ENCODE data around the gene MYO10. TPM values are rescaled to one million over a fixed set of nuclear protein-coding genes. Genes with fewer than 3 reads are reported as not detected.
A peak's percentile ranks its signal among the peaks of the same experiment; 100 is the strongest.
"Not testable (repeated sequence)": the region's sequence is repeated elsewhere in the genome, so short reads cannot be mapped to it uniquely, and the experiment has no call there.

Gene MYO10
- total RNA-seq, 1 donor from 2014 or later = 0.26 TPM

DNA sequence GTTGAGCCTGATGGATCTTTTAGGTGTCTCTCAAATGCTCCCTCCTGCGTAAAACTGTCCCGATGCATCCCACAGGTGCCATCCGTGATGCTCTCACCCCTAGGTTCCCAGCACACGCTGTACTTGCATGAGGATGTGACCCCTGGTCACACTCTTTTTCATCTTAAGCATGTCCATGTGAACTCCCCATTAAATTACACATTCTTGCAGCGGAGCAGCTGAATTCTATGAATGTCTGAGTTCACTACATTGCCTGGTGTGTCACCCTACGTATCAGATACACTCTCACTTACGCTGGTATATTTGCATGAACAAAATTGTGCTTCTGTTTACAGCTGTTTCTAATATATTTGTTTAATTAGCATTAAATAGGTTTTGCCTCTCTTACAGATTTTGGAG lies 214.0 kb downstream of the MYO10 start:
- Mint-ChIP-seq H3K27ac (no peak overlapping the region), H3K4me3 (no peak overlapping the region), H3K4me1 (peaks cover 6% of the 10 kb centered on the region), H3K9me3 (no peaks in the 10 kb centered on the region), H3K27me3 (no peaks in the 10 kb centered on the region), H3K36me3 (ENCODE audit: low read depth) (no peaks in the 10 kb centered on the region)
- DNase-seq = no peak
- intact Hi-C loops (cut with micrococcal nuclease) = no loop called here

DNA sequence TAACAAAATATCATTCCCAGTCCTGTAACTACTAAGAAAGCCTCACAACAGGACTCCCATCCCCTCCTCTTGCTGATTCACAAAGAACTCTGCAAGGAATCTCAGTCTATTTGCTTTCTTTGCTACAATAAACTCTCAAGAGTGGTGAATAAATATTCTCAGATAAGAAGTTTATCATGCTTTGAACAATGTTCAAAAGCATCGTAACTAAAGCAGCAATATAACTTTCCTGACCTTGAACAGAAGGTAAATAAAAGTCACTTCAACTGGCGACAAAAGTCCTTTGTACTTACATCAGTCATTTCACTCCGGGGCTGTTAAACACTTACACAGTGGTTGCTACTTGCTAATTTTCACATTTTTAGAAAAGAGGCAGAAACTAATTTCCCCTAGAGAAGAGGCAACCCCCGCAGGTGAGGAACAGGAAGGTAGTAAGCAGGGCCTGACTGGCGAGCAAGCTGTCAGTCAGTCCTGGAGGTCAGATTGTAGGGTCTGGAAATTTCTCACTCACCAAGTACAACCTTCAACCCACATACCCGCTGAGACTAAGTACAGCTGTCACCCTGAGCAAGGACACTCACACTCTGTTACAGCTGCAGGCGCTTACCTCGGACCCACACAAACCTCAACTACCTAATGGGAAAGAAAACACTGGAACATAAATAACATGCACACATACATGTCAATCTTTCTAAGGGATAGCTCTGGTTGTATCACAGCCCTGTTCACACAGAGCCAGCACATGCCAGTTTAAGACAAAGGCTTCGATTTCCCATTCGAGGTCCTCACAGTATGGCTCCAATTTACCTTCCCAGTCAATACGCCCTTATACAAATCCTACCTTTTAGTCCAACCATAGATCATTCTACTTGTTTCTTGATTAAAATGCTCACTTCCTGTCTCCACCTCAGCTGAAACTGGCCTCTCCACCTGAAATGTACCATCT lies 214.7 kb downstream of the MYO10 start:
- no peaks in the 10 kb centered on the region for H3K9me3 Mint-ChIP-seq

DNA sequence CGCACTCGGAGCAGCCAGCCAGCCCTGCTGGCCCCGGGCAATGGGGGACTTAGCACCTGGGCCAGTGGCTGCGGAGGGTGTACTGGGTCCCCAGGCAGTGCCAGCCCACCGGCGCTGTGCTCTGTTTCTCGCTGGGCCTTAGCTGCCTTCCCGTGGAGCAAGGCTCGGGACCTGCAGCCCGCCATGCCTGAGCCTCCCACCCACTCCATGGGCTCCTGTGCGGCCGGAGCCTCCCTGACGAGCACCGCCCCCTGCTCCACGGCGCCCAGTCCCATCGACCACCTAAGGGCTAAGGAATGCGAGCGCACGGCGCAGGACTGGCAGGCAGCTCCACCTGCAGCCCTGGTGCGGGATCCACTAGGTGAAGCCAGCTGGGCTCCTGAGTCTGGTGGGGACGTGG lies 218.1 kb downstream of the MYO10 start:
- H3K9me3 Mint-ChIP-seq; DNase-seq; H3K4me3 Mint-ChIP-seq; intact Hi-C loops (cut with micrococcal nuclease); H3K27me3 Mint-ChIP-seq; H3K27ac Mint-ChIP-seq; H3K4me1 Mint-ChIP-seq; H3K36me3 Mint-ChIP-seq (ENCODE audit: low read depth): not testable (repeated sequence)

More for the DNA sequence above, 214.7 kb downstream of the MYO10 start:
- intact Hi-C loops (cut with micrococcal nuclease) = no loop called here
- no peak for DNase-seq
- no peaks in the 10 kb centered on the region for H3K27me3 Mint-ChIP-seq
- peaks cover 2% of the 10 kb centered on the region for H3K4me1 Mint-ChIP-seq
- H3K4me3 Mint-ChIP-seq = no peak overlapping the region
- no peaks in the 10 kb centered on the region for H3K36me3 Mint-ChIP-seq (ENCODE audit: low read depth)
- H3K27ac Mint-ChIP-seq = no peak overlapping the region

DNA sequence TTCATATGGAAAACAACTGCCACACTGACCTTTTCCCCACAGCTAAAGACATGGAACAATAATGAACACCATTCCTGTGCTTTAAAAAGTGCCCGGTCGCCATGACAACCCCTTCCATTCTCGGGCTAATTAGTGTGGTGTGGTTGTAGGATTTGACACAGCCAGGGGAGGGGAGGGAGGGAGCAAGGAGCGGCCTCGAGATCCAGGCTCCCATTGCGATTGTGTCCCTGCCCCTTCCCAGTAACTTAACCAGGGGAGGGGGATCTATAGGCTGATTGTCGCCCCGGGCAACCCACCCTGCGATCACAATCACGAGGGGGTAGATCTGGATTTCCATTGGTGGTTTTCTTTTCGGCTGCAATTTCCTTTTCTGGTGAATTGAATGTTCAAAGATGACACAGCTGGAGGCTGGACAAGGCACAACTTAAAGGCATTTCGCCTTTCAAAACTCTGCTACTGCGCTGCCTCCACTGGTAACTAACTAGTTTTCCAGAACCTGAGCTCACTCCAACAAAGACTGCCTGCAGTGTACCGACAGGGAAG lies 222.6 kb downstream of the MYO10 start:
- Mint-ChIP-seq H3K9me3 (no peaks in the 10 kb centered on the region), H3K27ac (no peak overlapping the region), H3K4me1 (peaks cover 3% of the 10 kb centered on the region), H3K4me3 (peak overlapping the region; percentile 30), H3K36me3 (ENCODE audit: low read depth) (no peaks in the 10 kb centered on the region), H3K27me3 (peaks cover 12% of the 10 kb centered on the region)
- no peak for DNase-seq
- intact Hi-C loops (cut with micrococcal nuclease) = no loop called here

DNA sequence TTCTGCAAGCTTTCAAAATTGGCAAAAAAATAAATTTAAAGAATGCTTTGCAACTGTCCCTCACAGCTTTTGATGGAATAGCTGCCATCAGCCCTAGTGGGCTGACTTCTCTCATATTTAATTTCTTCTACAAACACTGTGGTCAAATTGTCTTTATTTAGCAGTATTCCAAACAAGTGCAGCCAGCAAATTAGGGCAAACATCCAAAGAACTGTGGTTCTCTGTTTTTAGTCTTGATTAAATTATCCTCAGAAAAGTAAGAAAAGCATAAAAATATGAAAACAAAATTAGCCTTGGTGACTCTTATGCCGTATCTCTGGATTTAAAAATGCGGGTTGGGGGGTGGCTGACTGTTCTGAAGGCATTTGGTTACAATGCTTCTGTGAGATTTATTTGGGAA lies 223.5 kb downstream of the MYO10 start:
- Mint-ChIP-seq H3K27me3 (peaks cover 12% of the 10 kb centered on the region), H3K27ac (no peak overlapping the region), H3K4me1 (peaks cover 3% of the 10 kb centered on the region), H3K36me3 (ENCODE audit: low read depth) (no peaks in the 10 kb centered on the region), H3K9me3 (no peaks in the 10 kb centered on the region), H3K4me3 (no peak overlapping the region)
- no peak for DNase-seq
- intact Hi-C loops (cut with micrococcal nuclease) = no loop called here

DNA sequence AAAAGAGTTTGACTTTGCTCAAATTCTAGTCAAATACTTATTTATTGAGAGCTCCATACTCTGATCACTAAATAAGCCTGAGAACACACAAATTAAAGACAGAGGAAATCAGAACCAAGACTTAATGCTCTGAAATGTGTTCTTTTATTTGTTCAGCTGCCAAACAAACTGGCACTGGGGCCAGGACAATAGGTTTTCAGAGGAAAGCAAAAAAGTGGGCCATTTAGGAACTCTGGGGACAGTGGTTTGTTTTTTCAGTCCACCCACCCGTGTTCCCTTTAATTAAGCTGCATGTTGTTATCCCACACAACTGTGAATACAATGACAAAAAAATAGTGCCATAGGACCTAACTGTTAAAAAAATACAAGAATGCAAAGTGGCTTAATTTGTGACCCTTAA lies 223.9 kb downstream of the MYO10 start:
- H3K4me1 Mint-ChIP-seq = peaks cover 3% of the 10 kb centered on the region
- intact Hi-C loops (cut with micrococcal nuclease) = no loop called here
- no peak for DNase-seq
- no peak overlapping the region for H3K4me3 Mint-ChIP-seq
- H3K27ac Mint-ChIP-seq = no peak overlapping the region
- H3K9me3 Mint-ChIP-seq = no peaks in the 10 kb centered on the region
- H3K36me3 Mint-ChIP-seq (ENCODE audit: low read depth) = no peaks in the 10 kb centered on the region
- peaks cover 12% of the 10 kb centered on the region for H3K27me3 Mint-ChIP-seq

DNA sequence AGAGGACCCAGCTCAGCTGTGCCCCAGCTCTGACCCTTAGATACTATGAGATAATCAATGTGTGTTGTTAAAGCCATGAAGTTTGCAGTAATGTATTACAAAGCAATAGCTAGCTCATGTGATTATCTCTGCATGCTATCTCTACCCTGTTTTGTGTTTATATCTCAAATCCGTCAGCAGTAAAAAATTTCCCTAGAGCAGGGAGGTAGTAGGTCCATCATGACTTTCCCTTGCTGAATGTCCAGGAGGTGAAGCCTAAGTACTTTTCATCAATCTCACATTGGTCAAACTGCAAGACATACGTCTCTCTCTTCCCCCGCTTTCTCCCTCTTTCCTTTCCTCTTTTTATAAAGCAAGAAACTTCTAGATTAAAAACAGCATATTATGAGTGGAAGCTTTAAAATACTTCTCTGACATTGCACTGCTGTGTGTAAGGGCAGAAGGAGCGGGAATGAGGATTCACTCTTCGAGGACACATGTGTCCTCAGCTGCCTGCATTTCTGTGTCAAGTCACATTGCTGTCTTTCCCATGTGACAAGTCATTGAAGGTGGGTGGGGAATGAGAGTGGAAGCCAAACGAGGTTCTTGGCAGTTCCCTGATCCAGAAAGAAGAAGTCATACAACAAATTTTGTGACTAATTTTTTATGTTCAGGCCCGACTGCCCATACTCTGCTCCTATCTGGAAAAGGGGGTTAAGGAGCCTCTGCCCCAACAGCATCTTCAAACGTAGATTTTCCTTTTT lies 226.2 kb downstream of the MYO10 start:
- no peaks in the 10 kb centered on the region for H3K36me3 Mint-ChIP-seq (ENCODE audit: low read depth)
- H3K4me1 Mint-ChIP-seq = peaks cover 3% of the 10 kb centered on the region
- H3K4me3 Mint-ChIP-seq = no peak overlapping the region
- H3K27me3 Mint-ChIP-seq = peaks cover 12% of the 10 kb centered on the region
- H3K9me3 Mint-ChIP-seq = no peaks in the 10 kb centered on the region
- intact Hi-C loops (cut with micrococcal nuclease) = no loop called here
- no peak overlapping the region for H3K27ac Mint-ChIP-seq
- no peak for DNase-seq

DNA sequence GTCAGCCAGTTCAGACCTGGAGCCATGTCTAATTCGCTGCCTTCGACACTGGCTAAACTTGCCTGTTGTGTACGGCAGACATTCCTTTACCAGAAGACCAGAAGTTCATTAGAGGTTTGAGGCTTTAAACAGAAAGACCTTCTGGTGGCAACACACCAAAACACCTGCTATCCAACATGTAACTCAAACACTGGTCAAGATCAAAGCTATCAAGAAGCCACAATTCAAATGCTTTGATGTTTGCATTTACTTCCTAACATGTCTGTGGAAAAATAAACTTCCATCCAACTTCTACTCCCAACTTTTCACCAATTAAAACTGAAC lies 228.3 kb downstream of the MYO10 start:
- H3K36me3 Mint-ChIP-seq (ENCODE audit: low read depth) = no peaks in the 10 kb centered on the region
- DNase-seq = no peak
- intact Hi-C loops (cut with micrococcal nuclease) = no loop called here
- no peak overlapping the region for H3K27ac Mint-ChIP-seq
- H3K4me1 Mint-ChIP-seq = no peaks in the 10 kb centered on the region
- H3K9me3 Mint-ChIP-seq = no peaks in the 10 kb centered on the region
- peaks cover under 1% of the 10 kb centered on the region for H3K27me3 Mint-ChIP-seq
- no peak overlapping the region for H3K4me3 Mint-ChIP-seq

DNA sequence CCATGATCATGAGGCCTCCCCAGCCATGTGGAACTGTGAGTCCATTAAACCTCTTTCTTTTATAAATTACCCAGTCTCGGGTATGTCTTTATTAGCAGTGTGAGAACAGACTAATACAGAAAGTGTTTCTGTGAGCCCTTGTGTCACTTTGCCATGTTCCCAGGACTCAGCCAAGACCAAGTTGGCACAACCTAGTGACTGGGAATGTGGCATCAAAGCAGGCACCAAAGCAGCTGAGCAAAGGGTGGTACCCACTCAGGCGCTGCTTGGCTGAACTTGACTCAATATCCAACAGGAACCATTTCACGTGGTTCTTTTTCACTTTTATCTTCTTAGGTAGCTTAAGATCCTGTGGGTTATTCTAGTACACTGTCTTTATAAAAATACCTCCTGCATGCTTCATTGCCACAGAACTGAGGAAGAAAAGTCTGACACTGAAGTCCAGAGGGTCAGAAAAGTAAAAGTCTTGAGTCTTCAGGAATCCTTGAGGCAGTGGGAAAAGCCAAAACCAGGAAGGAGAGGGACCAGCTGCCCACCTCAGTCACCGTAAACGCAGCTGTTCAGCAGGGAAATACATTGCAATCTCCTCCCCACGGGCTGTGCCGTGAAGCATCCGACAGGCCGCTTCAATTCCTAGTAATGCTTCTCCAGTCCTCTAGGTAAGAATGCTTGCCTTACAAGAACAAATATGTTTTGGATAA lies 228.8 kb downstream of the MYO10 start:
- H3K27ac Mint-ChIP-seq = no peak overlapping the region

DNA sequence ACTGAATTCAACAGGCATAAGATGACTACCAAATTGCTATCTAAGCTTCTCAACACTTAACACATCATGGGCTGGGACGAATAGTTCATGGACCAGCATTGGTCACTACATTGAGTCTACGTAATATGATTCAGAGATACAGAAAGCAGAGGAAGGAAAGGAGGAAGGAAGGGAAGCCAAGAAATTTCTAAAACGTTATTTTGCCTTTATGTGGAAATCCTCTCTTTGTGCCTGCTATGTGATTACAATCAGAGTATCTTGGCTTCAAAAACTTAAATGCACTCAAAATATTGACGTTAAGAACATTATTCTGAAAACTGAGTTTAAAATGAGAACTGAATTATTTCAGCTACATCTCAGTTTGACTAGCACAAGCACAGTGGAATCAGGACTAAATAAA lies 231.1 kb downstream of the MYO10 start:
- H3K27ac Mint-ChIP-seq = no peak overlapping the region

More for the DNA sequence above, 228.8 kb downstream of the MYO10 start:
- H3K27me3 Mint-ChIP-seq = no peaks in the 10 kb centered on the region
- no peak overlapping the region for H3K4me3 Mint-ChIP-seq
- no peaks in the 10 kb centered on the region for H3K4me1 Mint-ChIP-seq
- no peak for DNase-seq
- intact Hi-C loops (cut with micrococcal nuclease) = no loop called here
- no peaks in the 10 kb centered on the region for H3K9me3 Mint-ChIP-seq
- no peaks in the 10 kb centered on the region for H3K36me3 Mint-ChIP-seq (ENCODE audit: low read depth)

DNA sequence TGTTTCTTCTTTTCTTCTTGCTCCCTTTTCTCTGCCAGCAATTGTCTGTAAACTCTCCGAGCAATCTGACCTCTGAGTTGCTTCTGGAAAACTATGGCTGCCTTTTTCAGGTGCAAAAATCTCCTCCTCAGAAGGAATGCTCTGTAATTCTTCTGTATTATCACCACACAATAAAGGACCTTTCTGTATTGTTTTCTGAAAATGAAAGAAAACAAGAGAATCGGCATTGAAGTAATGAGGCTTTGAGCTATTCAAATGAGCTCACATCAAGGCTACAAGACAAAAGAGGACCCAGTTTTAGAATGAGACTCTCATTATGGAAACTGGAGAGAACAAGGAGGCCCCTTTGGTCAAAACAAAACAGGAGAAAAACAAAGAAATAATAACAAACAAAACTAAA lies 233.1 kb downstream of the MYO10 start:
- no peak for DNase-seq
- Mint-ChIP-seq H3K4me3 (no peak overlapping the region), H3K9me3 (no peaks in the 10 kb centered on the region), H3K4me1 (no peaks in the 10 kb centered on the region), H3K27ac (no peak overlapping the region), H3K36me3 (ENCODE audit: low read depth) (no peaks in the 10 kb centered on the region), H3K27me3 (no peaks in the 10 kb centered on the region)
- intact Hi-C loops (cut with micrococcal nuclease) = no loop called here

More for the DNA sequence above, 231.1 kb downstream of the MYO10 start:
- DNase-seq = no peak
- Mint-ChIP-seq H3K9me3 (no peaks in the 10 kb centered on the region), H3K4me3 (no peak overlapping the region), H3K36me3 (ENCODE audit: low read depth) (no peaks in the 10 kb centered on the region), H3K4me1 (no peaks in the 10 kb centered on the region), H3K27me3 (no peaks in the 10 kb centered on the region)
- intact Hi-C loops (cut with micrococcal nuclease) = no loop called here

DNA sequence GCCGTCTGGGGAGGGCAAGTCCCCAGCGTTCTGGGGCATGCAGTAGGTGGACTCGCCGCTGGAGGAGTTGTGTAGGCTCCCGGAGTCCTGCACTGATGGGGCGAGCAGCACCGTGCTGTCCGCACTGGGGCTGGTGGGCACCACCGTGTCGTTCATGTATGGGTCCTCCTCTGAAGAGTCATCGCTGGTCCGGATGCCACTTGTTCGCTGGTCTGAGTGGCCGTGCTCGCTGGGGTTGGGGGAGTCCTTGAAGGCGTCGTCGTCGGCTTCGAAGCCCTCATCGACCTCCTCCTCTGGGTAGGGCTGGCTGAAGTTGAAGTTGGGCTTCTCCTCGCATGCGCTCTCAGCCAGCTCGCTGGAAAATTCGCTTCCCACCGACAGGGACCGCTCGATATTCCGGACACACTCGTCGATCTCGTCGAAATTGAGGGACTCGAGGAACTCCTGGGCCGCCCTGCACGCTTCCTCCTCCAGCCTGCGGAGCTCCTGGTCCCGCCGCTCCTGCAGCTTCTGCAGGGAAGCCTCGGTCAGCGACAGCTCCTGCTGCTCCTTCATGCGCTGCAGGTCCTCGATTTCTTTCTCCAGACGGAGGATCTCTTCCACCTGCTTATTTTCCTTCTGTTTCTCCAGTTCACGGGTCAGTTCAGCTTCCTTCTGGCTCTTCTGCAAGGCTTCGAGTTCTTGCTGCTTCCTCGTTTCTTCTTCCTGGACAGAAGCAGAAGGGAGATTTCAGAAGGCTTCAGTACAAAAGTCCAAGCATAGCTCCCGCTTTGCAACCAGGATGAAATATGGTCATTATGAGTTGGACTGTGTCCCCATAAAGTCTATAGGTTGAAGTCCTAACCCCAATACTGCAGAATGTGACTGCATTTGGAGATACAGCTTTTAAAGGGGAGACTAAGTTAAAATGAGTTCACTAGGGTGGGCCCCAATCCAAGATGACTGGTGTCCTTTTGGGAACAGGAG lies 234.7 kb downstream of the MYO10 start:
- Mint-ChIP-seq H3K27me3 (no peaks in the 10 kb centered on the region), H3K27ac (no peak overlapping the region), H3K4me3 (no peak overlapping the region), H3K9me3 (no peaks in the 10 kb centered on the region), H3K4me1 (no peaks in the 10 kb centered on the region), H3K36me3 (ENCODE audit: low read depth) (no peaks in the 10 kb centered on the region)
- intact Hi-C loops (cut with micrococcal nuclease) = no loop called here
- no peak for DNase-seq

DNA sequence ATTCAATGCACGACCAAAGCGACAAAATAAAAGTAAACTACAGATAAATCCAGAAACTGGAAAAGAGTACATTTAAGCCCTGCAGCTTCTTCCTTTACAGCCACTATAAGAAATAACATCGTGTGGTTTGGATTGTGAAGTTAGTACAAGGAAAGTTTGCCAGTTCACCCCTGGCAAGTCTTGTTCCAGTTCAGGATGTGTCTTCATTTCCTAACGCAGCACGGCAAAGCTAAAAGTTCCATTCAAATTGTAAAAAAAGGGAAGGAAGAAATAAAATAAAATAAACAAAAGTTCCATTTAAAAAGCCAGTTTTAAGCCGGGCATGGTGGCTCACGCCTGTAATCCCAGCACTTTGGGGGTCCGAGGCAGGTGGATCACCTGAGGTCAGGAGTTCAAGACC lies 236.0 kb downstream of the MYO10 start:
- no peaks in the 10 kb centered on the region for H3K4me1 Mint-ChIP-seq
- H3K36me3 Mint-ChIP-seq (ENCODE audit: low read depth) = no peaks in the 10 kb centered on the region
- intact Hi-C loops (cut with micrococcal nuclease) = no loop called here
- DNase-seq = no peak
- H3K4me3 Mint-ChIP-seq = no peak overlapping the region
- no peaks in the 10 kb centered on the region for H3K27me3 Mint-ChIP-seq
- no peak overlapping the region for H3K27ac Mint-ChIP-seq
- no peaks in the 10 kb centered on the region for H3K9me3 Mint-ChIP-seq
